Small intestine (tissue), 7 donors: ENCODE results near the gene NLRP1. TPM values are rescaled to one million over a fixed set of nuclear protein-coding genes. Genes with fewer than 3 reads are reported as not detected.
A peak's percentile ranks its signal among the peaks of the same experiment; 100 is the strongest.

ENCODE experiments used
- DNase-seq, 2 donors: peaks; one replicate each; pipeline versions ENCODE4 v3.0.0 to v3.0.0-alpha.2; 2013
- FAIRE-seq: peaks from 2 replicates; lab custom pipeline; 2012; peaks lifted over from hg19 to GRCh38; lab: Jason Lieb, UNC
- H3K27ac ChIP-seq, 3 donors: one replicate each; pipeline ENCODE4 v1.5.1; 2013; ENCODE audit warnings: low read length in 2 of 3, mild to moderate bottlenecking in 2 of 3, control low read depth in 1 of 3, inconsistent platforms in 1 of 3, low read depth in 1 of 3, moderate library complexity in 1 of 3
- H3K27me3 ChIP-seq, 3 donors: one replicate each; pipeline ENCODE4 v1.6.1; 2013; ENCODE audit warnings: low read length in 3 of 3, inconsistent platforms in 1 of 3; ENCODE audit not compliant: control insufficient read depth in 3 of 3, insufficient read depth in 3 of 3
- H3K36me3 ChIP-seq, 3 donors: one replicate each; pipeline ENCODE4 v1.6.1; 2013; ENCODE audit warnings: low read length in 3 of 3, inconsistent platforms in 1 of 3, low read depth in 1 of 3, mild to moderate bottlenecking in 1 of 3, moderate library complexity in 1 of 3; ENCODE audit not compliant: control insufficient read depth in 3 of 3, insufficient read depth in 2 of 3
- H3K4me1 ChIP-seq, 3 donors: one replicate each; pipeline ENCODE4 v1.6.1; 2013; ENCODE audit warnings: low read length in 2 of 3, inconsistent platforms in 1 of 3, low read depth in 1 of 3, mild to moderate bottlenecking in 1 of 3, moderate library complexity in 1 of 3; ENCODE audit not compliant: control insufficient read depth in 3 of 3, insufficient read depth in 2 of 3
- H3K4me3 ChIP-seq, 3 donors: one replicate each; pipeline ENCODE4 v1.5.1; 2013; ENCODE audit warnings: low read length in 3 of 3, control low read depth in 1 of 3, inconsistent platforms in 1 of 3, low read depth in 1 of 3, mild to moderate bottlenecking in 1 of 3, moderate library complexity in 1 of 3
- H3K9me3 ChIP-seq, 2 donors: one replicate each; pipeline ENCODE4 v1.6.1; 2013; ENCODE audit warnings: low read depth in 1 of 2, low read length in 1 of 2; ENCODE audit not compliant: control insufficient read depth in 2 of 2, insufficient read depth in 1 of 2
- WGBS, 3 donors: extraction: QIAGEN DNeasy Blood & Tissue Kit; methylation state at CpG; one replicate each; pipeline ENCODE4 v1.1.7; 2013; 5-methylcytosine and 5-hydroxymethylcytosine counted together
- polyA plus RNA-seq, 4 donors: library from polyadenylated mRNA; stranded (reverse) in 3 of 4; unstranded in 1 of 4; fragments of 200-250 nt in 3 of 4; fragments of 120-200 nt in 1 of 4; gene quantifications; one replicate each; pipeline versions ENCODE4 v1.2.1 to v1.2.3, GENCODE V29; 2013
- donor health status: healthy with polysubstance abuse.
- donor health status: control.
- donor health status: control.
- donor health status: Bipolar disorder and iron deficiency.
- donor health status: healthy.

Gene NLRP1
- polyA plus RNA-seq, 4 donors: 2.2 to 12.8 (median 8.1) TPM

DNA sequence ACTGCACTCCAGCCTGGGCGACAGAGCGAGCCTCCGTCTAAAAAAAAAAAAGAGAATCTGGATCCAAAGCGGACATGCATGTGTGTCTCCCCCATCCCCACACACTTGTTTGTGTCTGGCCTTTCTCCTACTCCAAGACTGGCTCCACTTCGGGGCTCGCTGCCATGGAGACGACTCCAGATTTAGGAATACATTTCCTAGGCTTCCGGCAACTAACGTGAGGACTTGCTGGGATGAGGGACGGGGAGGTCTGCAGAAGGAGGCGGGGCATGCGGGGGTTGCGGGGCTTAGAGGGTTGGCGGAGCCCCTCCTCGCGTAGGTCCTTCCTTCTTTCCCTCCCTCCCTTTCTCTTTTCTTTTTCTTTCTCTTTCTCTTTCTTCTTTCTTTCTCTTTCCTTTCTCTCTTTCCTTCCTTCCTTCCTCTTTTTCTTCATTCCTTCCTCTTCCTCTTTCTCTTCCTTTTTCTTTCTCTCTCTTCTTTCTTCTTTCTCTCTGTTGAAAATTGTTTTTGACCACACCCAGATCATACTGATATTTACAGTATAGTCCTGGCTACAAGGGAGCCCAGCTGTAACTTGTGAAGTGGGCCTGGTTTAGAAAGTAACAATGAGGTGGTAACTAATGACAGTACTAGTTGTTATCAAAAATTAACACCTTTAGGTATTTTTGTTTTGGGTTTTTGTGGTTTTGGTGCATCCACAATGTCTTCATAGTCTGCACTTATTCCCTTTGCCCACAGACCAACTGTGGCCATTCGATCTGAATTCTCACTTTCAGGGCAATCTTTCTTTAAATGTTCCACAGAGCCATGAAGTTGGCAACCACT lies 72.7 kb downstream of the NLRP1 start:
- no peak overlapping the region for H3K4me3 ChIP-seq
- no peaks in the 10 kb centered on the region for H3K36me3 ChIP-seq
- H3K4me1 ChIP-seq: no peaks in the 10 kb centered on the region
- WGBS, 3 donors: 60 to 73% (median 69%) methylated on average over 14 to 17 of the region's 17 CpGs
- DNase-seq: peak in 1 of 2 donors; percentile 27
- no peaks in the 10 kb centered on the region for H3K9me3 ChIP-seq
- no peak overlapping the region for H3K27ac ChIP-seq
- FAIRE-seq: no peak
- H3K27me3 ChIP-seq: no peaks in the 10 kb centered on the region

GRCh38 chr17:5510771-5511170 lies 73.5 kb downstream of the NLRP1 start:
- Histone ChIP-seq H3K4me1 (no peaks in the 10 kb centered on the region), H3K36me3 (no peaks in the 10 kb centered on the region), H3K27ac (no peak overlapping the region), H3K4me3 (no peak overlapping the region), H3K27me3 (no peaks in the 10 kb centered on the region), H3K9me3 (no peaks in the 10 kb centered on the region)
- FAIRE-seq: no peak
- 81 to 87% (median 87%) methylated on average over 8 of the region's 8 CpGs for WGBS, 3 donors
- DNase-seq: no peak

DNA sequence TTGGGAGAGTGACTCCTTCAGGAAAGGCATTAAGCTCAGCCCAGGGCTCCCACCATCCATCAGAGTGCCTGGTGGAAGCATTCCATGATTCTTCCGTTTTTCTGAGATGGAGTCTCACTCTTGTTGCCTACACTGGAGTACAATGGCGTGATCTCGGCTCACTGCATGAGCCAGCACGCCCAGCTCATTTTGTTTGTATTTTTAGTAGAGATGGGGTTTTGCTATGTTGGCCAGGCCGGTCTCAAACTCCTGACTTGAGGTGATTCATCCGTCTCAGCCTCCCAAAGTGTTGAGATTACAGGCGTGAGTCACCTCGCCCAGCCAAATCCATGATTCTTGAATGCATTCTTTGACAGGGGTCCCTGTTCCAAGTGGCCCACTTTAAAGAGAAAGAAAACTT lies 74.8 kb downstream of the NLRP1 start:
- Histone ChIP-seq H3K36me3 (no peaks in the 10 kb centered on the region), H3K9me3 (no peaks in the 10 kb centered on the region), H3K27ac (no peak overlapping the region), H3K27me3 (no peaks in the 10 kb centered on the region), H3K4me3 (no peak overlapping the region), H3K4me1 (no peaks in the 10 kb centered on the region)
- no peak for FAIRE-seq
- WGBS, 3 donors: 81 to 88% (median 82%) methylated on average over 8 of the region's 8 CpGs
- no peak for DNase-seq

- FAIRE-seq (no peak), DNase-seq (peak; percentile 12 to 44)
- H3K4me1 ChIP-seq: no peaks in the 10 kb centered on the region
- no peaks in the 10 kb centered on the region for H3K36me3 ChIP-seq
- H3K4me3 ChIP-seq: no peak overlapping the region
- H3K27ac ChIP-seq: no peak overlapping the region
- H3K9me3 ChIP-seq: no peaks in the 10 kb centered on the region
- H3K27me3 ChIP-seq: no peaks in the 10 kb centered on the region
- 14 to 38% (median 38%) methylated on average over 4 of the region's 4 CpGs for WGBS, 3 donors
Observed at GRCh38 chr17:5508810-5509209, 75.5 kb downstream of the NLRP1 start.

DNA sequence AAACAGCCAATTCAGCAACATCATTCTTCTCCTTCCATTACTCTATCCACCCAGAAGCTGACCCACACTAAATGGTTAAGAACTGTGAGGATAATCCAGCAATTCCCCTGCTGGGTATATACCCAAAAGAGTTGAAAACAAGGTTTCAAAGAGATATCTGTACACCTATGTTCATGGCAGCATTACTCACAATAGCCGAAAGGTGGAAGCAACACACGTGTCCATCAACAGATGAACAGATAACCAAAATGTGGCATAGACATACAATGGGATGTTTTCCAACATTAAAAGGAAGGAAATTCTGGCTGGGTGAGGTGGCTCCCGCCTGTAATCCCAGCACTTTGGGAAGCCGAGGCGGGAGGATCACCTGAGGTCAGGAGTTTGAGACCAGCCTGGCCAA lies 78.0 kb downstream of the NLRP1 start:
- FAIRE-seq: no peak

GRCh38 chr17:5502552-5502951 lies 81.8 kb downstream of the NLRP1 start:
- no peaks in the 10 kb centered on the region for H3K36me3 ChIP-seq
- H3K4me1 ChIP-seq: peaks cover 0 to 2% (median 0%) of the 10 kb centered on the region in 3 donors
- FAIRE-seq (no peak), DNase-seq (no peak)
- peaks cover 0 to 35% (median 3%) of the 10 kb centered on the region in 3 donors for H3K27me3 ChIP-seq
- WGBS, 3 donors: 95 to 96% (median 95%) methylated on average over 4 of the region's 4 CpGs
- H3K27ac ChIP-seq: no peak overlapping the region
- no peak overlapping the region for H3K4me3 ChIP-seq
- H3K9me3 ChIP-seq: no peaks in the 10 kb centered on the region

More for the DNA sequence above, 78.0 kb downstream of the NLRP1 start:
- no peaks in the 10 kb centered on the region for H3K9me3 ChIP-seq
- H3K27me3 ChIP-seq: peaks cover 0 to 10% (median 3%) of the 10 kb centered on the region in 3 donors
- DNase-seq: no peak
- no peak overlapping the region for H3K27ac ChIP-seq
- no peaks in the 10 kb centered on the region for H3K4me1 ChIP-seq
- no peak overlapping the region for H3K4me3 ChIP-seq
- no peaks in the 10 kb centered on the region for H3K36me3 ChIP-seq
- 83 to 92% (median 88%) methylated on average over 5 of the region's 5 CpGs for WGBS, 3 donors

GRCh38 chr17:5501685-5502084 lies 82.6 kb downstream of the NLRP1 start:
- H3K4me1 ChIP-seq: peaks cover 0 to 2% (median 0%) of the 10 kb centered on the region in 3 donors
- no peak for FAIRE-seq
- 83 to 85% (median 84%) methylated on average over 8 of the region's 8 CpGs for WGBS, 3 donors

GRCh38 chr17:5500589-5501391 lies 83.5 kb downstream of the NLRP1 start:
- Histone ChIP-seq H3K4me3 (peak overlapping the region; percentile 46 to 60 (median 56)), H3K9me3 (no peaks in the 10 kb centered on the region), H3K27me3 (peaks cover 0 to 35% (median 3%) of the 10 kb centered on the region in 3 donors), H3K36me3 (no peaks in the 10 kb centered on the region), H3K27ac (peak overlapping the region in 2 of 3 donors; percentile 50 to 65), H3K4me1 (peaks cover 0 to 2% (median 0%) of the 10 kb centered on the region in 3 donors)
- DNase-seq: peak; percentile 33 to 75
- 1 to 4% (median 2%) methylated on average over 53 to 67 of the region's 67 CpGs for WGBS, 3 donors
- no peak for FAIRE-seq

More at GRCh38 chr17:5501685-5502084, 82.6 kb downstream of the NLRP1 start:
- Histone ChIP-seq H3K4me3 (no peak overlapping the region), H3K27me3 (peaks cover 0 to 35% (median 3%) of the 10 kb centered on the region in 3 donors), H3K36me3 (no peaks in the 10 kb centered on the region), H3K27ac (no peak overlapping the region), H3K9me3 (no peaks in the 10 kb centered on the region)
- DNase-seq: no peak
